ENCODE measurements around the gene DPEP2. TPM values are rescaled to one million over a fixed set of nuclear protein-coding genes. Genes with fewer than 3 reads are reported as not detected.
"Not testable (repeated sequence)": the region's sequence is repeated elsewhere in the genome, so short reads cannot be mapped to it uniquely, and the experiment has no call there.

DPEP2 gene
- total RNA-seq, 4 donors from 2014 or later, result 0.26 to 0.38 TPM; not detected in 2

DNA sequence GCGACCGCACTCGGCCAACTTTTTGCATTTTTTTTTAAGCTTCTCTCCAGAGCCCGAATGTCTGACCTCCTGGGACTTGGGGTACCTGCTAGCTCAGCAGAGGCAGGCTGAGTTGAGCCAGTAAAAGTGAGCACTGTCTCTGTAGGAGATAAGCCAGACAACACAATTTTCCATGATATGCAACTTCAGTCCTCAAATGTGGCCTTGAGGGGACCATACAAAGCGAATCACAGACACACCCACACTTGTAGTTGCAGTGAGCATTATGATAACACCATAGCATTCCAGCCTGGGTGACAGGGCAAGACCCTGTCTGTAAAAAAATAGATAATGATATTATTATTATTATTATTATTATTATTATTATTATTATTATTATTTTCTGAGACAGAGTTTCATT, 2.6 kb downstream of the DPEP2 start:
- Histone ChIP-seq H3K4me1 (peaks cover 4 to 13% of the 10 kb centered on the region in 2 donors), H3K27me3 (no peaks in the 10 kb centered on the region), H3K4me3 (no peak overlapping the region), H3K9me3 (no peaks in the 10 kb centered on the region), H3K36me3 (no peaks in the 10 kb centered on the region), H3K27ac (no peak overlapping the region)
- no peak for DNase-seq
- no peak for ATAC-seq
- intact Hi-C loops (cut with DNase I; ENCODE audit: low total_unique reads), result no loop called here
- in situ Hi-C loops (cut with MboI; ENCODE audit: low sequenced_read_pairs in 4 of 4), result loop anchor here in 1 of 4 donors (10.0 kb wide), 1 partner anchor 48 kb away; no protein-coding TSS in a partner anchor
- TF ChIP-seq POLR2A (IDR thresholded peaks at IDR 0.05) (no peak), CTCF (IDR thresholded peaks at IDR 0.05 in 4 of 5, conservative IDR thresholded peaks at IDR 0.05 in 1 of 5) (no peak)

DNA sequence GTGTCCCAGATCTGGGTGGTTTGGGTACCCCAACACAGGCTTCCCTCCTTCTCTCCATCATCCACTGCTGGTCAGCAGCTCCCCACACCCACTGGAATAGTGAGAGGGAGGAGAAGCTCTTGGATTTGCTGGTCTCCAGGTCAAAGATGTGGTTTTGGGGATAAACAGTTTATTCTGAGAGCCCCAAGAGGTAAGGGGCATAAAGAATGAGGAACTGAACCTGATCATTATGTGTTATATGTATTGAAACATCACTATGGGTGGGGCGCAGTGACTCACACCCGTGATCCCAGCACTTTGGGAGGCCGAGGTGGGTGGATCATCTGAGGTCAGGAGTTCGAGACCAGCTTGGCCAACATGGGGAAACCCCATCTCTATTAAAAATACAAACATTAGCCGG, 3.9 kb downstream of the DPEP2 start:
- intact Hi-C loops (cut with DNase I; ENCODE audit: low total_unique reads) (no loop called here), in situ Hi-C loops (cut with MboI; ENCODE audit: low sequenced_read_pairs in 4 of 4) (loop anchor here in 1 of 4 donors (10.0 kb wide), 1 partner anchor 49 kb away; no protein-coding TSS in a partner anchor)
- TF ChIP-seq POLR2A (IDR thresholded peaks at IDR 0.05) (no peak), CTCF (IDR thresholded peaks at IDR 0.05 in 4 of 5, conservative IDR thresholded peaks at IDR 0.05 in 1 of 5) (no peak)
- Histone ChIP-seq H3K27me3 (no peaks in the 10 kb centered on the region), H3K9me3 (no peaks in the 10 kb centered on the region), H3K4me3 (no peak overlapping the region), H3K4me1 (peaks cover 8 to 14% of the 10 kb centered on the region in 2 donors), H3K36me3 (no peaks in the 10 kb centered on the region), H3K27ac (no peak overlapping the region)
- no peak for DNase-seq
- ATAC-seq, result no peak

GRCh38 chr16:67994040-67994408, 5.3 kb downstream of the DPEP2 start:
- H3K27me3 ChIP-seq; H3K36me3 ChIP-seq; H3K4me3 ChIP-seq; ATAC-seq; H3K9me3 ChIP-seq; intact Hi-C loops (cut with DNase I; ENCODE audit: low total_unique reads); DNase-seq: not testable (repeated sequence)
- Histone ChIP-seq H3K27ac (peak overlapping the region; percentile 78 to 83 (median 80)), H3K4me1 (peaks cover 18 to 28% of the 10 kb centered on the region in 2 donors)
- in situ Hi-C loops (cut with MboI; ENCODE audit: low sequenced_read_pairs in 4 of 4), result loop anchor here in 2 of 4 donors (5.0 to 10.0 kb wide), 2 partner anchors 51 to 53 kb away; no protein-coding TSS in a partner anchor

GRCh38 chr16:67993207-67994039, 5.9 kb downstream of the DPEP2 start:
- intact Hi-C loops (cut with DNase I; ENCODE audit: low total_unique reads), result loop anchor here (1.0 to 2.0 kb wide), 3 partner anchors 47 to 235 kb away; no protein-coding TSS in a partner anchor
- Histone ChIP-seq H3K9me3 (no peaks in the 10 kb centered on the region), H3K27ac (peak overlapping the region; percentile 78 to 83 (median 80)), H3K4me1 (peaks cover 24 to 34% of the 10 kb centered on the region in 2 donors), H3K4me3 (peak overlapping the region; percentile 43 to 59 (median 50)), H3K27me3 (no peaks in the 10 kb centered on the region), H3K36me3 (no peaks in the 10 kb centered on the region)
- TF ChIP-seq CTCF (IDR thresholded peaks at IDR 0.05 in 4 of 5, conservative IDR thresholded peaks at IDR 0.05 in 1 of 5), result peak; percentile 97 to 100 (median 100)
- peak; percentile 39 to 44 for TF ChIP-seq POLR2A (IDR thresholded peaks at IDR 0.05)
- ATAC-seq, result peak; percentile 73 to 74
- in situ Hi-C loops (cut with MboI; ENCODE audit: low sequenced_read_pairs in 4 of 4), result loop anchor here in 2 of 4 donors (5.0 to 10.0 kb wide), 2 partner anchors 51 to 54 kb away; no protein-coding TSS in a partner anchor
- peak; percentile 62 to 77 for DNase-seq

GRCh38 chr16:67992661-67993206, 6.5 kb downstream of the DPEP2 start:
- H3K4me1 ChIP-seq, result peaks cover 31 to 41% of the 10 kb centered on the region in 2 donors
- no peaks in the 10 kb centered on the region for H3K36me3 ChIP-seq
- no peak for DNase-seq
- no peaks in the 10 kb centered on the region for H3K27me3 ChIP-seq
- no peaks in the 10 kb centered on the region for H3K9me3 ChIP-seq
- H3K27ac ChIP-seq, result peak overlapping the region; percentile 78 to 83 (median 80)
- TF ChIP-seq CTCF (IDR thresholded peaks at IDR 0.05 in 4 of 5, conservative IDR thresholded peaks at IDR 0.05 in 1 of 5) (no peak), POLR2A (IDR thresholded peaks at IDR 0.05) (no peak)
- ATAC-seq, result no peak
- intact Hi-C loops (cut with DNase I; ENCODE audit: low total_unique reads), result loop anchor here (1.0 to 2.0 kb wide), 3 partner anchors 48 to 236 kb away; no protein-coding TSS in a partner anchor
- in situ Hi-C loops (cut with MboI; ENCODE audit: low sequenced_read_pairs in 4 of 4), result loop anchor here in 2 of 4 donors (5.0 to 10.0 kb wide), 2 partner anchors 52 to 55 kb away; no protein-coding TSS in a partner anchor
- H3K4me3 ChIP-seq, result peak overlapping the region in 2 of 4 donors; percentile 47 to 52
